HEK293 (cell line): Measurements from ENCODE around the gene PRM1.

Experiments used
- CTCF ChIA-PET: fragments of 350-600 bp; formaldehyde crosslinking; extraction: SDS; loops from one replicate; lab custom pipeline; 2021; ENCODE audit warnings: antibody characterized with exemption; lab: Yijun Ruan, JAX
- POLR2A ChIA-PET: fragments of 300-600 bp; formaldehyde crosslinking; extraction: SDS; loops from one replicate; lab custom pipeline; 2020; ENCODE audit warnings: antibody characterized with exemption, inconsistent platforms; lab: Yijun Ruan, JAX
- H3K27ac ChIP-seq: fragments of 200-500 bp; sonication (Bioruptor generic); 2 replicates; pipeline ENCODE4 v1.5.1; 2014; ENCODE audit warnings: low read depth, low read length, control low read depth, inconsistent platforms; ENCODE audit errors: extremely low read depth
- H3K36me3 ChIP-seq, 2 experiments: fragments of 200-500 bp in 1 of 2; sonication (Bioruptor generic) in 1 of 2; 1 replicate in 1 of 2; 2 replicates in 1 of 2; pipeline ENCODE4 v1.5.1; 2014 to 2017; ENCODE audit warnings: inconsistent platforms in 2 of 2, low read length in 2 of 2; ENCODE audit not compliant: control insufficient read depth in 2 of 2, insufficient read depth in 1 of 2
- H3K4me1 ChIP-seq: fragments of 200-500 bp; sonication (Bioruptor generic); 2 replicates; pipeline ENCODE4 v1.5.1; 2014; ENCODE audit warnings: mild to moderate bottlenecking, low read length, inconsistent platforms; ENCODE audit not compliant: control insufficient read depth, insufficient read depth
- H3K4me3 ChIP-seq: 2 replicates; pipeline ENCODE4 v1.5.1; 2011; ENCODE audit warnings: low read depth, mild to moderate bottlenecking, control low read depth, low read length, moderate library complexity
- H3K9me3 ChIP-seq: fragments of 200-500 bp; sonication (Bioruptor generic); 2 replicates; pipeline ENCODE4 v1.5.1; 2014; ENCODE audit warnings: low read depth, low read length, inconsistent platforms; ENCODE audit not compliant: control insufficient read depth, insufficient read depth
- MEIS1 ChIP-seq: sonication (generic); formaldehyde crosslinking; IDR thresholded peaks from 2 replicates; pipeline ENCODE4 v1.8.1; 2022; ENCODE audit warnings: missing genetic modification reagents, mild to moderate bottlenecking, borderline replicate concordance
- SP7 ChIP-seq: fragments of 450-650 bp; formaldehyde crosslinking; IDR thresholded peaks from 2 replicates; pipeline ENCODE4 v1.5.1; 2016; ENCODE audit warnings: missing biosample characterization, missing genetic modification characterization
- ZBTB20 ChIP-seq: fragments of 450-650 bp; formaldehyde crosslinking; IDR thresholded peaks from 2 replicates; pipeline ENCODE4 v1.5.1; 2016; ENCODE audit warnings: missing biosample characterization, missing genetic modification characterization
- ZBTB8A ChIP-seq: fragments of 450-650 bp; formaldehyde crosslinking; IDR thresholded peaks from 2 replicates; pipeline ENCODE4 v1.5.1; 2016; ENCODE audit warnings: missing biosample characterization, missing genetic modification characterization
- ZFHX2 ChIP-seq: fragments of 450-650 bp; formaldehyde crosslinking; conservative IDR thresholded peaks from 2 replicates; pipeline ENCODE4 v1.5.1; 2016; ENCODE audit warnings: missing biosample characterization, missing genetic modification characterization
- ZNF114 ChIP-seq: fragments of 450-650 bp; formaldehyde crosslinking; IDR thresholded peaks from 2 replicates; pipeline ENCODE4 v1.5.0; 2017; ENCODE audit warnings: missing biosample characterization, missing genetic modification characterization
- ZNF155 ChIP-seq: fragments of 450-650 bp; formaldehyde crosslinking; IDR thresholded peaks from 2 replicates; pipeline ENCODE4 v1.5.1; 2016; ENCODE audit warnings: missing biosample characterization, missing genetic modification characterization
- ZNF214 ChIP-seq: fragments of 450-650 bp; formaldehyde crosslinking; IDR thresholded peaks from 2 replicates; pipeline ENCODE4 v1.5.1; 2017; ENCODE audit warnings: missing biosample characterization, mild to moderate bottlenecking, missing genetic modification characterization, borderline replicate concordance
- ZNF239 ChIP-seq: fragments of 450-650 bp; formaldehyde crosslinking; IDR thresholded peaks from 2 replicates; pipeline ENCODE4 v1.5.1; 2016; ENCODE audit warnings: missing biosample characterization, missing genetic modification characterization
- ZNF404 ChIP-seq: fragments of 450-650 bp; formaldehyde crosslinking; IDR thresholded peaks from 2 replicates; pipeline ENCODE4 v1.5.1; 2017; ENCODE audit warnings: missing biosample characterization, missing genetic modification characterization
- ZNF560 ChIP-seq: fragments of 450-650 bp; formaldehyde crosslinking; IDR thresholded peaks from 2 replicates; pipeline ENCODE4 v1.5.1; 2017; ENCODE audit warnings: missing biosample characterization, missing genetic modification characterization, borderline replicate concordance
- ZNF701 ChIP-seq: fragments of 450-650 bp; formaldehyde crosslinking; IDR thresholded peaks from 2 replicates; pipeline ENCODE4 v1.5.1; 2016; ENCODE audit warnings: missing biosample characterization, missing genetic modification characterization
- ZSCAN23 ChIP-seq: fragments of 450-650 bp; formaldehyde crosslinking; IDR thresholded peaks from 2 replicates; pipeline ENCODE4 v1.5.1; 2016; ENCODE audit warnings: missing biosample characterization, missing genetic modification characterization
- TF ChIP-seq, protein P1 (sequence below): fragments of 450-650 bp; formaldehyde crosslinking; IDR thresholded peaks from 2 replicates; pipeline ENCODE4 v1.5.1; 2017; ENCODE audit warnings: missing biosample characterization, missing genetic modification characterization
- TF ChIP-seq, protein P2 (sequence below): fragments of 450-650 bp; IDR thresholded peaks from 2 replicates; pipeline ENCODE4 v1.5.1; 2018; ENCODE audit warnings: missing biosample characterization, missing genetic modification characterization
- TF ChIP-seq, protein P3 (sequence below): fragments of 450-650 bp; formaldehyde crosslinking; IDR thresholded peaks from 2 replicates; pipeline ENCODE4 v1.5.1; 2017; ENCODE audit warnings: missing biosample characterization, missing genetic modification characterization
- TF ChIP-seq, protein P4 (sequence below): fragments of 450-650 bp; formaldehyde crosslinking; IDR thresholded peaks from 2 replicates; pipeline ENCODE4 v1.5.1; 2017; ENCODE audit warnings: missing biosample characterization, missing genetic modification characterization
- TF ChIP-seq, protein P5 (sequence below): fragments of 450-650 bp; formaldehyde crosslinking; IDR thresholded peaks from 2 replicates; pipeline ENCODE4 v1.5.1; 2016; ENCODE audit warnings: missing biosample characterization, missing genetic modification characterization
- TF ChIP-seq, protein P6 (sequence below): fragments of 450-650 bp; formaldehyde crosslinking; IDR thresholded peaks from 2 replicates; pipeline ENCODE4 v1.5.1; 2016; ENCODE audit warnings: missing biosample characterization, missing genetic modification characterization

The PRM1 gene

DNA sequence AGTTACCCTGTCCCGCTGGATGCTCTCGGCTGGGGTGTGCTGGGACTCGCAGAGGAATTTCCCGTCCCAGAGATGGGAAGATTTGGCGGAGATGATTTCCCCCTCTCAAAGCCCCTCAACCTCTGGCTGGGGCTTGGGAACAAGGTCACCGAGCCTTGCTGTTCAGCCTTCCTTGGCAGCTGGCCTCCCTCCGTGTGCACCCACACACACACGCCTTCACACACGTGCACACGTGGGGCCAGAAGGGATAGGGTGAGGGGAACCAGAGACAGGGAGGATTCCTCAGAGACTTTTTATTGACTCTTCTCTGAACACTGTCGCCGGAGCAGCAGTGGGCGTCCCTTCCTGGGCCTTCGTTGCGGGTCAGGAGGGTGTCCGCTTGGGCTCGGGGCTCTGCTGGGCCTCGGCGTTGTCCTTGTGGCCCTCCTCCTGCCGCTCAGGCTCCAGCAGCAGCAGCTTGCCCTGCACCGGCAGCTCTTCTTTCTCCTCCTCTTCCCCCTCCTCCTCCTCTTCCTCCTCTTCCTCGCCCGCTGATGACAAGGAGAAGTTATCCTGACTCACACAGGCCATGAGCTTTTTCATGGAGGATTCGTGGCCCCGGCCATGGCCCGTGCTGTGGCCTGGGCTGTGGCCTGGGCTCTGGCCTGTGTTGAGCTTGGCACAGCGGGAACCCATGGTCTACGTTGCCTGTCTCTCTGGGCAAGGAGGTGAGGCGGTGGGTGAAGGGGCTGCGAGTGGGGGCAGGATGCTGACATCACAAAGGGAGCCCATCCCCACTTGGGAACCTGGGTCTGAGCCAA is 8.0 kb downstream of the PRM1 start, which contains the start of gene PRM3:
Gene PRM3, minus strand, starts transcription at position 709 of the 800 bp plus-strand sequence. Its CDS starts 34 bp downstream, at position 675.
- peak within 1 kb of the TSS; percentile 45; the same call in 1 of the 2 replicates for H3K27ac ChIP-seq
- no peaks in the 10 kb centered on the region for H3K9me3 ChIP-seq
- CTCF ChIA-PET: interaction anchor here (1.1 to 1.3 kb wide), 2 partner anchors 16 to 17 kb away, joined by 6 to 9 read pairs; partner anchors contain the start of gene SOCS1
- H3K4me1 ChIP-seq: peaks cover 5% of the 10 kb centered on the region
- POLR2A ChIA-PET: interaction anchor here (2.6 kb wide), 1 partner anchor 17 kb away, joined by 10 read pairs; the partner anchor contains the start of gene SOCS1
- no peak within 1 kb of the TSS for H3K4me3 ChIP-seq
- H3K36me3 ChIP-seq: no peaks in the 10 kb centered on the region
- TF ChIP-seq, protein P1, sequence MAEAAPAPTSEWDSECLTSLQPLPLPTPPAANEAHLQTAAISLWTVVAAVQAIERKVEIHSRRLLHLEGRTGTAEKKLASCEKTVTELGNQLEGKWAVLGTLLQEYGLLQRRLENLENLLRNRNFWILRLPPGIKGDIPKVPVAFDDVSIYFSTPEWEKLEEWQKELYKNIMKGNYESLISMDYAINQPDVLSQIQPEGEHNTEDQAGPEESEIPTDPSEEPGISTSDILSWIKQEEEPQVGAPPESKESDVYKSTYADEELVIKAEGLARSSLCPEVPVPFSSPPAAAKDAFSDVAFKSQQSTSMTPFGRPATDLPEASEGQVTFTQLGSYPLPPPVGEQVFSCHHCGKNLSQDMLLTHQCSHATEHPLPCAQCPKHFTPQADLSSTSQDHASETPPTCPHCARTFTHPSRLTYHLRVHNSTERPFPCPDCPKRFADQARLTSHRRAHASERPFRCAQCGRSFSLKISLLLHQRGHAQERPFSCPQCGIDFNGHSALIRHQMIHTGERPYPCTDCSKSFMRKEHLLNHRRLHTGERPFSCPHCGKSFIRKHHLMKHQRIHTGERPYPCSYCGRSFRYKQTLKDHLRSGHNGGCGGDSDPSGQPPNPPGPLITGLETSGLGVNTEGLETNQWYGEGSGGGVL: 0 out of 2 replicates have a peak, but pooled peaks have one; percentile 40
- TF ChIP-seq ZFHX2 (tag by site-specific recombination) (peak; percentile 54), ZNF155 (tag by site-specific recombination) (no peak)
- TF ChIP-seq, protein P2, sequence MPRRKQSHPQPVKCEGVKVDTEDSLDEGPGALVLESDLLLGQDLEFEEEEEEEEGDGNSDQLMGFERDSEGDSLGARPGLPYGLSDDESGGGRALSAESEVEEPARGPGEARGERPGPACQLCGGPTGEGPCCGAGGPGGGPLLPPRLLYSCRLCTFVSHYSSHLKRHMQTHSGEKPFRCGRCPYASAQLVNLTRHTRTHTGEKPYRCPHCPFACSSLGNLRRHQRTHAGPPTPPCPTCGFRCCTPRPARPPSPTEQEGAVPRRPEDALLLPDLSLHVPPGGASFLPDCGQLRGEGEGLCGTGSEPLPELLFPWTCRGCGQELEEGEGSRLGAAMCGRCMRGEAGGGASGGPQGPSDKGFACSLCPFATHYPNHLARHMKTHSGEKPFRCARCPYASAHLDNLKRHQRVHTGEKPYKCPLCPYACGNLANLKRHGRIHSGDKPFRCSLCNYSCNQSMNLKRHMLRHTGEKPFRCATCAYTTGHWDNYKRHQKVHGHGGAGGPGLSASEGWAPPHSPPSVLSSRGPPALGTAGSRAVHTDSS (tag by site-specific recombination): peak; percentile 73

DNA sequence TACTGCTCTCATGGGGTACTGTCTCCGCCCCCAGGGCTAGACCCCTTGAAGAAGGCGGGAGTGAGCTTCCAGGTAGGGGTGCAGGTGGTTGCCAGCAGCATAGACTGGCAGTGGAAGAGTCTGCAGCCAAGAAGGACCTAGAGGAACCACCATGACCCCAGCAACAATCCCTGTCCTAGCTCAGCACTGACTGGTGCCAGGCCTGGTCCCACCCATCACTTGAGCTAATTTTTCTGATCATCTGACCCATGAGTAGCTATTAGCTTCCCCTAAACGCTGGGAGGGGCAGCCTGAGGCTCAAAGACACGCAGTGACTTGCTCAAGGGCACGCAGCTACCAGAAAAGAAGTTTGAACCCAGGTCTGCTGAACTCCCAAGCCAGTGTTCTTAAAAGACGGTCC is 8.6 kb downstream of the PRM1 start:
- H3K9me3 ChIP-seq: no peaks in the 10 kb centered on the region
- POLR2A ChIA-PET: no interaction called here
- H3K36me3 ChIP-seq: no peaks in the 10 kb centered on the region
- H3K27ac ChIP-seq: no peak overlapping the region
- TF ChIP-seq ZNF701 (tag by site-specific recombination): no peak
- no peak for TF ChIP-seq SP7 (tag by site-specific recombination)
- TF ChIP-seq, protein P3, sequence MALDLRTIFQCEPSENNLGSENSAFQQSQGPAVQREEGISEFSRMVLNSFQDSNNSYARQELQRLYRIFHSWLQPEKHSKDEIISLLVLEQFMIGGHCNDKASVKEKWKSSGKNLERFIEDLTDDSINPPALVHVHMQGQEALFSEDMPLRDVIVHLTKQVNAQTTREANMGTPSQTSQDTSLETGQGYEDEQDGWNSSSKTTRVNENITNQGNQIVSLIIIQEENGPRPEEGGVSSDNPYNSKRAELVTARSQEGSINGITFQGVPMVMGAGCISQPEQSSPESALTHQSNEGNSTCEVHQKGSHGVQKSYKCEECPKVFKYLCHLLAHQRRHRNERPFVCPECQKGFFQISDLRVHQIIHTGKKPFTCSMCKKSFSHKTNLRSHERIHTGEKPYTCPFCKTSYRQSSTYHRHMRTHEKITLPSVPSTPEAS (tag by site-specific recombination): no peak
- no peak for TF ChIP-seq ZNF560
- no peak for TF ChIP-seq ZNF114 (tag by site-specific recombination)
- TF ChIP-seq ZNF239 (tag by site-specific recombination): no peak
- TF ChIP-seq, protein P4, sequence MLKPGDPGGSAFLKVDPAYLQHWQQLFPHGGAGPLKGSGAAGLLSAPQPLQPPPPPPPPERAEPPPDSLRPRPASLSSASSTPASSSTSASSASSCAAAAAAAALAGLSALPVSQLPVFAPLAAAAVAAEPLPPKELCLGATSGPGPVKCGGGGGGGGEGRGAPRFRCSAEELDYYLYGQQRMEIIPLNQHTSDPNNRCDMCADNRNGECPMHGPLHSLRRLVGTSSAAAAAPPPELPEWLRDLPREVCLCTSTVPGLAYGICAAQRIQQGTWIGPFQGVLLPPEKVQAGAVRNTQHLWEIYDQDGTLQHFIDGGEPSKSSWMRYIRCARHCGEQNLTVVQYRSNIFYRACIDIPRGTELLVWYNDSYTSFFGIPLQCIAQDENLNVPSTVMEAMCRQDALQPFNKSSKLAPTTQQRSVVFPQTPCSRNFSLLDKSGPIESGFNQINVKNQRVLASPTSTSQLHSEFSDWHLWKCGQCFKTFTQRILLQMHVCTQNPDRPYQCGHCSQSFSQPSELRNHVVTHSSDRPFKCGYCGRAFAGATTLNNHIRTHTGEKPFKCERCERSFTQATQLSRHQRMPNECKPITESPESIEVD (tag by site-specific recombination): no peak
- TF ChIP-seq, protein P5, sequence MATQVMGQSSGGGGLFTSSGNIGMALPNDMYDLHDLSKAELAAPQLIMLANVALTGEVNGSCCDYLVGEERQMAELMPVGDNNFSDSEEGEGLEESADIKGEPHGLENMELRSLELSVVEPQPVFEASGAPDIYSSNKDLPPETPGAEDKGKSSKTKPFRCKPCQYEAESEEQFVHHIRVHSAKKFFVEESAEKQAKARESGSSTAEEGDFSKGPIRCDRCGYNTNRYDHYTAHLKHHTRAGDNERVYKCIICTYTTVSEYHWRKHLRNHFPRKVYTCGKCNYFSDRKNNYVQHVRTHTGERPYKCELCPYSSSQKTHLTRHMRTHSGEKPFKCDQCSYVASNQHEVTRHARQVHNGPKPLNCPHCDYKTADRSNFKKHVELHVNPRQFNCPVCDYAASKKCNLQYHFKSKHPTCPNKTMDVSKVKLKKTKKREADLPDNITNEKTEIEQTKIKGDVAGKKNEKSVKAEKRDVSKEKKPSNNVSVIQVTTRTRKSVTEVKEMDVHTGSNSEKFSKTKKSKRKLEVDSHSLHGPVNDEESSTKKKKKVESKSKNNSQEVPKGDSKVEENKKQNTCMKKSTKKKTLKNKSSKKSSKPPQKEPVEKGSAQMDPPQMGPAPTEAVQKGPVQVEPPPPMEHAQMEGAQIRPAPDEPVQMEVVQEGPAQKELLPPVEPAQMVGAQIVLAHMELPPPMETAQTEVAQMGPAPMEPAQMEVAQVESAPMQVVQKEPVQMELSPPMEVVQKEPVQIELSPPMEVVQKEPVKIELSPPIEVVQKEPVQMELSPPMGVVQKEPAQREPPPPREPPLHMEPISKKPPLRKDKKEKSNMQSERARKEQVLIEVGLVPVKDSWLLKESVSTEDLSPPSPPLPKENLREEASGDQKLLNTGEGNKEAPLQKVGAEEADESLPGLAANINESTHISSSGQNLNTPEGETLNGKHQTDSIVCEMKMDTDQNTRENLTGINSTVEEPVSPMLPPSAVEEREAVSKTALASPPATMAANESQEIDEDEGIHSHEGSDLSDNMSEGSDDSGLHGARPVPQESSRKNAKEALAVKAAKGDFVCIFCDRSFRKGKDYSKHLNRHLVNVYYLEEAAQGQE (tag by site-specific recombination): no peak
- no peak for TF ChIP-seq ZNF214 (tag by site-specific recombination)
- TF ChIP-seq, protein P6, sequence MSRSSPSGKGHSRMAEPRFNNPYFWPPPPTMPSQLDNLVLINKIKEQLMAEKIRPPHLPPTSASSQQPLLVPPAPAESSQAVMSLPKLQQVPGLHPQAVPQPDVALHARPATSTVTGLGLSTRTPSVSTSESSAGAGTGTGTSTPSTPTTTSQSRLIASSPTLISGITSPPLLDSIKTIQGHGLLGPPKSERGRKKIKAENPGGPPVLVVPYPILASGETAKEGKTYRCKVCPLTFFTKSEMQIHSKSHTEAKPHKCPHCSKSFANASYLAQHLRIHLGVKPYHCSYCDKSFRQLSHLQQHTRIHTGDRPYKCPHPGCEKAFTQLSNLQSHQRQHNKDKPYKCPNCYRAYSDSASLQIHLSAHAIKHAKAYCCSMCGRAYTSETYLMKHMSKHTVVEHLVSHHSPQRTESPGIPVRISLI (tag by site-specific recombination): no peak
- no peak for TF ChIP-seq MEIS1
- TF ChIP-seq ZNF404: no peak
- no peak for TF ChIP-seq ZSCAN23 (tag by site-specific recombination)
- no peak for TF ChIP-seq ZBTB20
- TF ChIP-seq ZBTB8A: no peak
- peaks cover 5% of the 10 kb centered on the region for H3K4me1 ChIP-seq
- H3K4me3 ChIP-seq: no peak overlapping the region
- CTCF ChIA-PET: interaction anchor here (0.6 to 1.3 kb wide), 2 partner anchors 15 to 76 kb away, joined by 5 to 9 read pairs; no protein-coding TSS in a partner anchor
